GM18508 (cell line): ENCODE data around the gene FBXO10.

Source experiments
- ATAC-seq: cut with Tn5 transposase; IDR thresholded peaks from one replicate; pipeline ENCODE4 v1.9.1; 2021; ENCODE audit warnings: moderate number of reproducible peaks; ENCODE audit not compliant: insufficient read depth, unreplicated experiment

The FBXO10 gene

DNA sequence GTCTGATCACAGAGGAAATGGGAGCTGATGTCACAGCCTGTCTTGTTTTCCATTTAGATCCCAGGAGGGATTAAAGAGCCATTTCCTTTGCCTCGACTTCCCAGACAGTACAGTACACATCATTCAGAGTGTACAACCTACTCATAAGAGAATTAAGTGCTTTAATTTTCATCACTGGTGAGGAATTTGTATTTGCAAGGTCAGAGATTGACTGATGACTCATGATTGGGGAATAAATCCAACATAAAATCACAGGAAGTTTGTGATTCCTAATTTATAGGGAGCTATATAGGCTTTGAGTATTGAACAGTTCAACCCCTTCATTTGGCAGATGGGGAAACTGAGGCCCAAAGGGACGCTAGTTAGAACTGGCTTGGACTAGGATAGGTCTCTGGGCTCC, 20.3 kb upstream of the FBXO10 start:
- ATAC-seq = no peak

DNA sequence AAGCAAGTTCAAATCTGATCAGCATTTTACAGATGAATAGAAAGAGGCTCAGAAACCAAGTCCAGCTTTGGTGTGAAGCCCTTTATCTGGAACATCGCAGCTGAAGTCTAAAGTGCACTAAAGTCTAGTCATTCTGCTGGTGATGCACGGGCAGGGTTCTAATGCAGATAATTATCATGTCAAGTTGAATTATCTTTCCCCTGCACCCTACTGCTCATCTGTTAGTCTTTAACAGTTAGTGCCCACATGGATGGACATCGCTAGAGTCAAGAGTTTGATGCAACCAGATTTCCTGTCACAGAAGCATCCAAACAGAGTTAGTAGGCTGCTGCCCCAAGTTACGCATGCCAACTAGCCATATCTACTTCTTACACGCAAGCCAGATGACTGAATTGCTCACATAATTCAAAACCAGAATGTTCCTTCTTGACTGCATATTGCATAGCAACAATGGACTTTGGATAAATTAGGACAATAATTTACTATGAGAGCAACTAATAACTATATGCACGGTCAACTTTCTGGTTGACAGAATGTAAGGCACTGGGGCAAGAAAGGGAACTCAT, 17.8 kb upstream of the FBXO10 start:
- ATAC-seq = no peak

DNA sequence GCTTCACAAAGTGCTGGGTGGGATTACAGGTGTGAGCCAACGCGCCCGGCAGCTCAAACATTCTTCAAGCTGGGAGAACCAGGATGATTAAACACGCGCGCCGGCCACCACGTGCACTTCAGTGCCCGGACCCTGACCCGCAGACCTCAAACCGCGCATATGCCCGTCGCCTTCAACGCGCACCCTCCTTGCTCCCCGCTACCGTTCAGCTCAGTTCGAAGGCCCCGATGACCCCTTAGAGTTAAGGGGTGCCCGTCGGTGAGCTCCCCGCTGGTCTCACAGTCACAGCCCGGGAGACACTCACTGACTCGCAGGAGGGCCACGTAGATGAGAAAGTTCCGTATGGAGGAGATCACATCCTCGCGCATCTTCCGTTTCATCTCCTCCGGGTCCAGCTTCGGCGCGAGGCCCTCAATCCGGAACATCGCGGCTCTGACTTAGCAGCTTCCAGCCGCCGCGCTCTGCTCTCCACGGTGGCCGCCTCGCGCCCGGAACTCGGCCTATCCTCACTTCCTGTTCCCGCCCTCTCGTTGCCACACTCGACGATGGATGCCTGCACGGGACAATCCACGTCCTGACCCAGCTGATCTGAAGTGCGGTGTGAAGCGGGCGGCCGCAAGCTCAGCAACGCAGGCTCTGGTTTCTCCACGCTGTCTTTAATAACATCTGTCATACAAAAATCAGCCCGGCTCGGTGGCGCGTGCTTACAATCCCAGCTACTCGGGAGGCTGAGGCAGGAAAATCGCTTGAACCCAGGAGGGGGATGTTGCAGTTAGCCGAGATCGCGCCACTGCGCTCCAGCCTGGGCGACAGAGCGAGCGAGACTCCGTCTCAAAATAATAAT, 16.1 kb upstream of the FBXO10 start, which contains the start of gene TOMM5:
TOMM5 (minus strand) TSS at position 490 of the 844 bp plus-strand sequence; CDS start at position 425, 65 bp downstream.
- ATAC-seq = peak; percentile 44

DNA sequence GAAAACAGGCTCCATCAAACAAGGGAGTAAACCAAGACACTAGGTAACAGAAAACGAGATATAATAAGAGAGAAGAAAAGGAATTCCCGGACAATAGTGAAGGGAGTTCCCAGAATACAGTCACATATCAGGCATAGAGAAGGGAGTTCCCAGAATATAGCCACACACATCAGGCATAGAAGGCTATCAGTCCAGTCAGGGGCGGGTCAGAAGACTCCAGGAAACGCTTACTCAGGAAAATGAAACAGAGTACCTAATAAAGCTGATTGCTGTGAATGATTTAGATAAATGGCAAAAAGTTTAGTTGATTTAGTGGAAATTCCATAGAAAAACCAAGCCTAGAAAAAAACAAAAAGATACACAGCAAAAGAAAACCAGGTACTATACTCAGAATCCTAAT, 11.3 kb upstream of the FBXO10 start:
- no peak for ATAC-seq

DNA sequence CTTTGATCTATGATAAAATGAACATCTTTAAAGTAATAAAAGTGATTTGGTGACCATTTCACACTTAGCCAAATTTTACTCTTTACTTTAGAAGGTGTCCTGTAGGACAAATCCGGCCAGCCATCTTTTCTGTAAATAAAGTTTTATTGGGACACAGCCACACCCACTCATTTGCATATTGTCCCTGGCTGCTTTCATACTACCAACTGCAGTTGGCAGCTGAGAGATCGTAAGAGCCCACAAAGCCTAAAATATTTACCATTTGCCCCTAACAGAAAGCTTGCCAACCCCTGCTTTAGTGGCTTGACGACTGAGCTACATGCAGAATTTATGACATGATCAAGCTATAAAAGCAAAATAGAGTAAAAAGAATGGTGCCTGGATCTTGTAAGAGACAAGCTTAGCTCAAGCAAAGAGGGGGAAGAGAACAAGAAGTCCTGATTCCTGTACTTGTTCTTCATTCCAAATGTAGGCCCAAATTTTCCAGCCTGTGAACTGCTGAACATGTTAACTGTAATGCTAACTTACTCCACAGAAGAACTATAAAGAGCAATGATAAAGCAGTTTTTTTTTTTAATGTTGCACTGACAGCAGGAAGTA, 7.4 kb upstream of the FBXO10 start:
- ATAC-seq = no peak

DNA sequence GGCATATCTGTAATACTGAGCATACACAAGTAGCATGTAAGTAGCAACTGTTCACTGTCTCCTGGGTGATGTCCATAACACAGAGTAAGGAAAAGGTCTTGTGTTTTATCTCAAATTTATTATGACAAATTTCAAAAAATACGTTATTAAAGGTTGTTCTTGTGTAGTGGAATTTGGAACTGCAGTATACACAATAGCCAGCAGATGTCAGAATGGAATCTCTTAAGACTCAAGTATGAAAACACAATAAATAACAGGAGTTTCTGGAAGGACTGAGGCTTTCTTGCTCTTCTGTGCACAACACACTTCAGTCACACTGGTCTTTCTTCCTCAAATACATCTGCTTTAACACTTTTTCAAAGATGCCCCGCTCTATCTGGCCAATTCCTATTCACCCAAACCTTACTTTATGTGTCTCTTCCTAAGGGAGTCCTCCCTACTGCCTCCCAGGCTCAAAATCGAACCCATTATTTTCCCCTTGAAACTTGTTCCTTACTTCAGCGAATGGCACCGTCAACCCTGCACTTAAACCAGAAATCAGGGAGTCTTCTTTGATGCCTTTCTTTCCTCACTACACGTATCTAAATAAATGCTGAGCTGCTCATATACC, 6.5 kb upstream of the FBXO10 start:
- no peak for ATAC-seq

DNA sequence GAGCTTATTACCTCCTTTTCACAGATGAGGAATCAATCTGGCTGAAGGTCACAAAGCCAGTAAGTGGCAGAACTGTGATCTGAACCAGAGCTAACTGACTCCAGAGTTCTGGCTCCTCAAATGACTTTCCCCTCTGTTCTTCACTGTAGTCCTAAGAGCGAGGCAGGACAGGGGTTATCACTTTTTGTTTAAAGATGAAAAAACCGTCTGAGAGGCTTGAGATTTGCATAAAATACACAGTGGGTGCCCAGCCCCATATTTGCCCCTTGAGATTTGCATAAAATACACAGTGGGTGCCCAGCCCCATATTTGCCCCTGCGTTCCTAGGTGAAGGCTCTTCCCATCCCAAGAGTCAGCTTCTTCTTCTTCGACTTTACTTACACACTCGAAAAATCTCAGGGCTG, 667 bp downstream of the FBXO10 start:
- ATAC-seq = no peak

DNA sequence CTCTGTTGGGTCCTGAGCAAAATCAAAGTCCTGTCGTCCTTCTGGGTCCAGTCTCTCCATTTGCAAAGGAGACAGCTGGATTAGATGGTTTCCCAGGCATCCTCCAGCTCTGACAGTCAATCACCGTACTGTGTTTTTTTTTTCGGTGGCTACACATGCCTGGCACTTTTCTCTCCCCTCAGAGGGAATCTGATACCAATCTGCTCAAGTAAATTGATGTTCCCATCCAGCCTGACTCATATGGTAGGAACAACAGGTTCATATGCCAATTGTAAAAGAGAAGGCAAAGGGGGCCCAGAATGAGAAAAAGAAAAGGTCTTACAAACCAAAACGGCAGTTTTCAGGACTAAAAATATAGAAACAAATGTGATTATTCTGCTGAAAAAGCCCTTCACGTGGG, 1.2 kb downstream of the FBXO10 start:
- ATAC-seq = no peak

DNA sequence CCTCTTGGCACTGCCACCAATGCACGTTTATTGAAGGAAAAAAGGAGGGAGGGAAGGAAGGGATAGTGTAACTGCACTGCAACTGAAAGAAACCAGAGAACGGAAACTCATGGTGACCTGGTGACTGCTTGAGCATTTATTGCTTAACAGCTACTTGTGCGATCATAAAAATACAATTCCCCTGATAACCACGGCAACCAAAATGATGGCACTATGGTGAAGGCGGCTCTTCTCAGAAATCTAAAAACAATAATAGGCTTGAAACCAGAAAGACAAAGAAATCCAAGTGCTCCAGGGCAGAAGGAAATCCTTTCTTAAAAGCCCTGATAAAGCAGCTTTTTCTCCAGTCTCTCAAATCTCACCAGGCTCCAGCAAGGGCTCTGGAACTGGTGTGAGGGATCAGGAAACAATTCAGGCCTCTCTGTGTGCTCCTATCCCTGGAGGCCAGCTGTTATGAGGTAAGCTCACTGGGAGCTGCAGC, 1.9 kb downstream of the FBXO10 start:
- ATAC-seq = no peak

DNA sequence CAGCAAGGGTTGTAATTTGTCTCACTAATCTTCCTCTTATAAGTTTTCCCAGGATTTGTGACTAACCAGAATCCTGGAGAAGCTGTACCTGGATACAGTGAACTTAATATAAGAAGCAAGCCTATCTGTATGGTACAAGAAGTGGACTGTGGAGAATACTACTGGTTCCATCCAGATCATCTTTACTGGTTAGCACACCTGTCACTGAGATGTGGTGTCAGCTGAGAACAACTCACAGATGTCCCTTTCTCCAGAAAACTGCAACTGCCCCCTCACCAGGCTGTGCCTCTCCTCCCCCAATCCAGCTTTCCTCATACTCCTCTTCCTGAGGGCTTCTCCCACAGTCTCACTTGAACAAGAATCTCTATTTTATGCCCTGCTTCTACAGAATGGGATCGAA, 4.9 kb downstream of the FBXO10 start:
- no peak for ATAC-seq

DNA sequence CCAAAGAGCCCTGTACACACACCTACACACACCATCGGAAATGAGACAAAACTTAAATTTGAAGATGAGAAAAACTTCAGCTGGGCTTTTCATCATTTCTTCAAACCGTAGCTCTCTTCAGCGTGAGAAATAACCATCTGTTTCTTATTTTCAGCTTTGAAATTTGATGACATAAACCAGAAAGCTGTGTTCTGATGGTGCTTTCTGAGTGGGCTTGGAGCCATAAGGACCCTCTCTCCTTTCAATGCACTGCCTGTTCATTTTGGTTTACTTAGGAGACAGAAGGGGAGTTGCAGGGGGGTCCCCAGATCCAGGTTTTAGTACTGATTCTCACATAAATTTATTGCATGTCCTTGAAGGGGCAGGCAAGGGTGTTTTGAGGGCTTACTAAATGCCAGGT, 9.5 kb downstream of the FBXO10 start:
- no peak for ATAC-seq

DNA sequence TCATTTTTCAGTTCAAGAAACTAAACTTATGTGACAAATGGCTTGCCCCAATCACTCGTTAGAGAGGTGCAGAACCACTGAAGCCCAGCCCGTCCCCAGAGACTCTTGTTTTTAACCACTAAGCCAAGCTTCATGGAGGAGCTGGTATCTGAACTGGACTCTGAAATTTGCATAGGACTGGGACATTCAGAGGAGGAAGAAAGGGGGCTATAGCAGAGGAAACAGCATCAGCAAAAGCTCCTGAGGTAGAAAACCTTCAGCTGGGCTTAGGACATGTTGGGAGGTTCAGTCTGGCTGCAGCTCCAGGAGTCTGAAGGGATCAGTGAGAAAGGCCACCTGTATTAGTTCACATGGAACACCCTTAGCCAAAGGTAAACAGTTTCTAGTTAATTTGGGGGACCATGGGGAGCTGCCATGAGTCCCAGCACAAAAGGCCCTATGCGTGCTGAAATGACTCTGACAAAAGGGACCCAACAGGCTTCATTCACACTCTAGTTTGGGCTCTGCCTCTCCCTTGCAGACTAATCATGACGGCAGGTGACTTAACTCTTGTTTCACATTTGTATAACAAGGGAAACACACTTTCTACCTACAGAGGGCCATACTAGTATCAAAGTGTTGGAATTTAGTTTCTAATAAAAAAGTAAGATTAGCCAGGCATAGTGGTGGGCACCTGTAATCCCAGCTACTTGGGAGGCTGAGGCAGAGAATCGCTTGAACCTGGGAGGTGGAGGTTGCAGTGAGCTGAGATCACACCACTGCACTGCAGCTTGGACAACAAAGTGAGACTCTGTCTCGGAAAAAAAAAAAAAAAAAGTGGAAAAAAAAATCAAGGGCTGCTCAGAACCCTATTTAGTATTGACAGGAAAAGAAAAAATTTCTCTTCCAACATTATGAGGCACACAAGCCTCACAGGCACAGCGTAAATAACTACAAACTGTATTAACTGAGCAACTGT, 10.2 kb downstream of the FBXO10 start:
- ATAC-seq = no peak

DNA sequence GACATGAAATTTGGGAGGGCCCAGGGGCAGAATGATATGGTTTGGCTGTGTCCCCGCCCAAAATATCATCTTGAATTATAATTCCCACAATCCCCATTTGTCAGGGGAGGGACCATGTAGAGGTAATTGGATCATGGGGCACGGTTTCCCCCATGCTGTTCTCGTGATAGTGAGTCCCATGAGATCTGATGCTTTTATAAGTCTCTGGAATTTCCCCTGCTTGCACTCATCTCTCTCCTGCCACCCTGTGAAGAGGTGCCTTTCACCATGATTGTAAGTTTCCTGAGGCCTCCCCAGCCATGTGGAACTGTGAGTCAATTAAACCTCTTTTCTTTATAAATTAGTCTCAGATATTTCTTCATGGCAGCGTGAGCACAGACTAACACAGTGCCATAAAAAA, 11.3 kb downstream of the FBXO10 start:
- ATAC-seq = no peak

DNA sequence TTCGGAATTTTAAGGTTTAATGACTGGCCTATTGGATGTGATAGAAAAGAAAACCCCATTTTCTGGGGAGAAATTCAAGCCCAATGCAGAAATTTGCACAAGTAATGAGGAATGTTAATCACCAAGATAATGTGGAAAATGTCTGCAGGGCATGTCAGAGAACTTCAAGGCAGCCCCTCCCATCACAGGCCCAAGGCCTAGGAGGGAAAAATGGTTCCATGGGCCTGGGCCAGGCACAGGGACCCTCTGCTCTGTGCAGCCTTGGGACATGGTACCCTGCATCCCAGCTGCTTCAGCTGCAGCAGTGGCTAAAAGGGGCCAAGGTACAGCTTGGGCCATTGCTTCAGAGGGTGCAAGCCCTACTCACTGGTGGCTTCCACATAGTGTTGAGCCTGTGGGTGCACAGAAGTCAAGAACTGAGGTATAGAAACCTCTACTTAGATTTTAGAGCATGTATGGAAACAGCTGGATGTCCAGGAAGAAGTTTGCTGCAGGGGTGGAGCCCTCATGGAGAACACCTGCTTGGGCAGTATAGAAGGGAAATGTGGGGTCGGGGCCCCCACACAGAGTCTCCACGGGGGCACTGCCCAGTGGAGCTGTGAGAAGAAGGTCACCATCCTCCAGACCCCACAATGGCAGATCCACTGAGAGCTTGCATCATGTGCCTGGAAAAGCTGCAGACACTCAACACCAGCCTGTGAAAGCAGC, 12.2 kb downstream of the FBXO10 start:
- no peak for ATAC-seq

DNA sequence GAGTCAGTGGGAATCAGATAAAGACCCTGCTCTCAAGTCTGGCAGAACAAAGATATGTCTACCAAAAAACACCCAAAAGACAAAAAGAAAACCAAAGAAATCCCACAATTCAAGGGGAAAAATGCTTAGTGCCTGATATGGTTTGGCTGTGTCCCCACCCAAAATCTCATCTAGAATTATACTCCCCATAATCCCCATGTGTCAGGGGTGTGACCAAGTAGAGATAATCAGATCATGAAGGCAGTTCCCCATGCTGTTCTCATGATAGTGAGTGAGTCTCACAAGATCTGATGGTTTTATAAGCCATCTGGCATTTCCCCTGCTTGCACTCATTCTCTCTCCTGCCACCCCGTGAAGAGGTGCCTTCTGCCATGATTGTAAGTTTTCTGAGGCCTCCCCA, 13.4 kb downstream of the FBXO10 start:
- no peak for ATAC-seq

DNA sequence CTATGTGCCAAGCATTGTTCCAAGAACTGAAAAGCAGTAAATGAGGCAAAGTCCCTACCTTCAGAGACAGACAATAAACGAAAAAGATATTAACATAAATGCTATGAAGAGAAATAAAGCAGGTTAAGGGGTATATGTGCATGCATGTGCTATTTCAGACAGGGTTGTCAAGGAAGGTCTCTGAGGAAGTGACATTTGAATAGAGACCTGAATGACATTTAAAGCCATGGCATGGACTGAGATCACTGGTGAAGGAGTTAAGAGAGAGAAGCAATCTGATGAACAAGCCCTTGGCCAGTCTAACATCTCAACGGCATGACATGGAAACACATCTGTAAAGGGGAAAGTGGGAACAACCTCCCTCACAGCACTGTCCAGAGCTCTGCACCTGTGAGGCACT, 14.5 kb downstream of the FBXO10 start:
- ATAC-seq = no peak

DNA sequence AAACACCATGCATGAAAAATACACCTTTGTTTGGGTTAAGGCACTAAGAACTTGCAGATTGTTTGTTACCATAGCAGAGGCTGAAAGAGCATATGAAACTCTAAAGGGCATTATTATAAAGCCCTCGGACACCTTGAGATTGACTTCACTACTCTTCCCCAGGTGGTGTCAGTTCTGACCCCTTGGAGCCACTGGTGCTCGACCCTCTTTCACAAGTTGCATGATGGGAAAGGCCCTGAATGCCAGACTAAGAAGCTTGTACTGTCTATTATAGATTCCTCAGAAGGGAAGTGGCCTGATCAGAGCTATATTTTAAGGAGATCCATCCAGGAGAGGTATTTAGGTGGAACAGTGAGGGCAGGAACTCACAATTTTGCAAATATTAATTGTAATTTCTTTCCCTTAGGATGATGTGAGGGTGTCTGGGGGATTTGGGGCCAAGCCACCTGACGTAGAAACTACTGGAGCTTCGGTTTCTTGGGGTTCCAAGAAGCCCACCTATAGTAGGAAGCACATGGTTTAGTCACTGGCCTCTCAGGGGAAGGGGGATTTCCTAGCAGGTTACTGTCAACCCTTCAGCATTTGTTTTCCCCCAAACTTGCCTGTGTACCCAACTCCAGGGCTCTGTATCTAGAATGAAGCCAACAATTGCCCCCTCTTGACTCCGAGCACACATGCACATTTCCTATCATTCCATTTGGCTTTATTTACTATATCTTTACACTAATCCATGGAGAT, 16.2 kb downstream of the FBXO10 start:
- ATAC-seq = no peak

DNA sequence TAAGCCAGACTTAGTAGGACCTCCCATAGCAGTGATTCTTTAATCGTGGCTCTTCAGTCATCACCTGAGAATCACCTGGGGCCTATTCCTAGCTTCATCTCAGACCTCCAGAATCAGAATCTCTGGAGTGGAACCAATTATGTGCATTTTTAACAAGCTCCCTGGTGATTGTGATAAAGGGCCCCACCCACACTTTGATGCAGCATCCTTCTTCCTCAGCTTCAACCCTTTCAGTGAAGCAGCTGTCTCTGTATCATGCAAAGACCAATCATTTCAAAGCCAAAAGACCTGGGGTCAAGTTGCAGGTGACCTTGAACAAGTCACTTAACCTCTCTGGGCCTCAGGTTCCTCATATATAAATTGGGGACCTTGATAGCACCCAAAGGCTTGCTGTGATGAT, 17.1 kb downstream of the FBXO10 start:
- no peak for ATAC-seq

DNA sequence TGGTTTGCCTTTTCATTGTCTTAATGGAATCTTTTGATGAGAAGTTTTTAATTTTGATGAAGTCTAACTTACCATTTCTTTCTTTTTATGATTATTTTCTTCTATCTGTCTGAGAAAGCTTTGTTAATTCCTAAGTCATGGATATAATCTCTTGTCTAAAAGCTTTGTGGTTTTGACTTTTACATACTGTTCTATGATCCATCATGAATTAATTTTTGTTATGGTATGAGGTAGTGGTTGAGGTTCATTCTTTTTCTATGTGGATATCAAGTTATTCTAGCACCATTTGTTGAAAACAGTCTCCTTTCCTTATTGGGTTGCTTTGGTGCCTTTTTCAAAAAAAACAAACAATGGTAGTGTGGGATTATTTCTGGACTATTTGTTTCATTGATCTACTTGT, 20.4 kb downstream of the FBXO10 start:
- ATAC-seq = no peak
